HEK293 (cell line): ENCODE data around the gene RAB44.

Source experiments
- CTCF ChIA-PET: fragments of 350-600 bp; formaldehyde crosslinking; extraction: SDS; loops from one replicate; lab custom pipeline; 2021; ENCODE audit warnings: antibody characterized with exemption; lab: Yijun Ruan, JAX
- POLR2A ChIA-PET: fragments of 300-600 bp; formaldehyde crosslinking; extraction: SDS; loops from one replicate; lab custom pipeline; 2020; ENCODE audit warnings: antibody characterized with exemption, inconsistent platforms; lab: Yijun Ruan, JAX
- H3K27ac ChIP-seq: fragments of 200-500 bp; sonication (Bioruptor generic); 2 replicates; pipeline ENCODE4 v1.5.1; 2014; ENCODE audit warnings: low read depth, low read length, control low read depth, inconsistent platforms; ENCODE audit errors: extremely low read depth
- H3K36me3 ChIP-seq, 2 experiments: fragments of 200-500 bp in 1 of 2; sonication (Bioruptor generic) in 1 of 2; 1 replicate in 1 of 2; 2 replicates in 1 of 2; pipeline ENCODE4 v1.5.1; 2014 to 2017; ENCODE audit warnings: inconsistent platforms in 2 of 2, low read length in 2 of 2; ENCODE audit not compliant: control insufficient read depth in 2 of 2, insufficient read depth in 1 of 2
- H3K4me1 ChIP-seq: fragments of 200-500 bp; sonication (Bioruptor generic); 2 replicates; pipeline ENCODE4 v1.5.1; 2014; ENCODE audit warnings: mild to moderate bottlenecking, low read length, inconsistent platforms; ENCODE audit not compliant: control insufficient read depth, insufficient read depth
- H3K4me3 ChIP-seq: 2 replicates; pipeline ENCODE4 v1.5.1; 2011; ENCODE audit warnings: low read depth, mild to moderate bottlenecking, control low read depth, low read length, moderate library complexity
- H3K9me3 ChIP-seq: fragments of 200-500 bp; sonication (Bioruptor generic); 2 replicates; pipeline ENCODE4 v1.5.1; 2014; ENCODE audit warnings: low read depth, low read length, inconsistent platforms; ENCODE audit not compliant: control insufficient read depth, insufficient read depth
- ZBTB44 ChIP-seq: fragments of 450-650 bp; IDR thresholded peaks from 2 replicates; pipeline ENCODE4 v1.5.1; 2018; ENCODE audit warnings: missing biosample characterization, mild to moderate bottlenecking, missing genetic modification characterization
- ZNF140 ChIP-seq: fragments of 450-650 bp; formaldehyde crosslinking; IDR thresholded peaks from 2 replicates; pipeline ENCODE4 v1.5.1; 2016; ENCODE audit warnings: missing biosample characterization, missing genetic modification characterization
- ZNF223 ChIP-seq: fragments of 450-650 bp; formaldehyde crosslinking; IDR thresholded peaks from 2 replicates; pipeline ENCODE4 v1.5.1; 2016; ENCODE audit warnings: missing biosample characterization, missing genetic modification characterization
- ZNF23 ChIP-seq: fragments of 450-650 bp; formaldehyde crosslinking; IDR thresholded peaks from 2 replicates; pipeline ENCODE4 v1.5.1; 2016; ENCODE audit warnings: missing biosample characterization, missing genetic modification characterization, borderline replicate concordance
- ZNF266 ChIP-seq: fragments of 450-650 bp; formaldehyde crosslinking; IDR thresholded peaks from 2 replicates; pipeline ENCODE4 v1.5.1; 2016; ENCODE audit warnings: missing biosample characterization, missing genetic modification characterization, low read depth
- ZNF280D ChIP-seq: fragments of 450-650 bp; formaldehyde crosslinking; IDR thresholded peaks from 2 replicates; pipeline ENCODE4 v1.5.1; 2016; ENCODE audit warnings: missing biosample characterization, missing genetic modification characterization
- ZNF362 ChIP-seq: fragments of 450-650 bp; formaldehyde crosslinking; IDR thresholded peaks from 2 replicates; pipeline ENCODE4 v1.5.1; 2016; ENCODE audit warnings: missing biosample characterization, missing genetic modification characterization
- ZNF488 ChIP-seq: fragments of 450-650 bp; formaldehyde crosslinking; IDR thresholded peaks from 2 replicates; pipeline ENCODE4 v1.5.1; 2016; ENCODE audit warnings: missing biosample characterization, missing genetic modification characterization
- ZNF548 ChIP-seq: fragments of 450-650 bp; formaldehyde crosslinking; IDR thresholded peaks from 2 replicates; pipeline ENCODE4 v1.5.1; 2016; ENCODE audit warnings: missing biosample characterization, missing genetic modification characterization
- ZNF629 ChIP-seq: fragments of 450-650 bp; formaldehyde crosslinking; IDR thresholded peaks from 2 replicates; pipeline ENCODE4 v1.5.1; 2017; ENCODE audit warnings: missing biosample characterization, missing genetic modification characterization
- ZNF76 ChIP-seq: fragments of 450-650 bp; formaldehyde crosslinking; IDR thresholded peaks from 2 replicates; pipeline ENCODE4; 2016; ENCODE audit warnings: low read depth, missing biosample characterization, missing genetic modification characterization, borderline replicate concordance

Gene RAB44

GRCh38 chr6:36686668-36687513 lies 10.7 kb upstream of the RAB44 start:
- Histone ChIP-seq H3K36me3 (peaks cover 24 to 56% of the 10 kb centered on the region in 2 experiments), H3K27ac (no peak overlapping the region), H3K4me3 (no peak overlapping the region), H3K9me3 (no peaks in the 10 kb centered on the region), H3K4me1 (peaks cover 7% of the 10 kb centered on the region)
- ChIA-PET POLR2A (interaction anchor here (0.9 to 2.9 kb wide), 2 partner anchors 8 to 33 kb away, joined by 3 to 10 read pairs; partner anchors contain the start of gene CDKN1A), CTCF (interaction anchor here (1.0 to 1.7 kb wide), 2 partner anchors 37 to 63 kb away, joined by 3 to 7 read pairs; no protein-coding TSS in a partner anchor)
- TF ChIP-seq ZNF140 (no peak), ZNF548 (no peak), ZNF23 (tag by site-specific recombination) (no peak), ZNF76 (tag by site-specific recombination) (no peak), ZNF488 (tag by site-specific recombination) (no peak), ZNF629 (tag by site-specific recombination) (no peak)

GRCh38 chr6:36688063-36688738 lies 9.4 kb upstream of the RAB44 start:
- CTCF ChIA-PET, result interaction anchor here (0.7 to 1.7 kb wide), 4 partner anchors 23 to 72 kb away, joined by 3 to 7 read pairs (median 4); no protein-coding TSS in a partner anchor
- H3K4me3 ChIP-seq, result no peak overlapping the region
- no peaks in the 10 kb centered on the region for H3K4me1 ChIP-seq
- POLR2A ChIA-PET, result interaction anchor here (2.9 kb wide), 1 partner anchor 10 kb away, joined by 10 read pairs; the partner anchor contains the start of gene CDKN1A
- H3K36me3 ChIP-seq, result peaks cover 24 to 43% of the 10 kb centered on the region in 2 experiments
- H3K9me3 ChIP-seq, result no peaks in the 10 kb centered on the region
- H3K27ac ChIP-seq, result no peak overlapping the region
- 0 out of 2 replicates have a peak, but pooled peaks have one; percentile 10 for TF ChIP-seq ZNF266 (tag by site-specific recombination)
- TF ChIP-seq ZNF280D (tag by site-specific recombination), result 0 out of 2 replicates have a peak, but pooled peaks have one; percentile 22
- no peak for TF ChIP-seq ZBTB44 (tag by site-specific recombination)
- peak; percentile 77; the same call in 1 of the 2 replicates for TF ChIP-seq ZNF362
- 0 out of 2 replicates have a peak, but pooled peaks have one; percentile 35 for TF ChIP-seq ZNF223 (tag by site-specific recombination)
